ENCODE results near the gene TMEM217. TPM values are rescaled to one million over a fixed set of nuclear protein-coding genes. Genes with fewer than 3 reads are reported as not detected.
"Not testable (repeated sequence)": the region's sequence is repeated elsewhere in the genome, so short reads cannot be mapped to it uniquely, and the experiment has no call there.

The TMEM217 gene
- polyA plus RNA-seq, result 1.5 TPM
- long read RNA-seq, donor 1, result 0 reads
- long read RNA-seq, donor 2, result 0 reads
- long read RNA-seq, donor 3, partial matches to known transcripts, result 0 of 6 reads
- long read RNA-seq, donor 3, other reads (novel, unspliced or antisense), result 5 of 6 reads
- long read RNA-seq, donor 4, result 0 reads
- long read RNA-seq, donor 5, result 0 reads
- long read RNA-seq, donor 6, result 0 reads
- long read RNA-seq, donor 7, result 0 reads
- long read RNA-seq, donor 8, result 0 reads
- long read RNA-seq, donor 9, result 0 reads
- long read RNA-seq, donor 10, result 0 reads
- long read RNA-seq, donor 11, result 0 reads

GRCh38 chr6:37257634-37258404 is at the start of gene TMEM217, which contains the start of gene TBC1D22B:
TMEM217 (minus strand) TSS chr6:37258144; CDS start chr6:37219030, 39,114 bp downstream.
TBC1D22B (plus strand) TSS chr6:37257772; CDS start chr6:37257918, 146 bp downstream.
- WGBS (ENCODE audit: insufficient coverage, low lambda C conversion rate), result no CpG with 5 or more reads among the region's 45 CpGs
- H3K4me1 ChIP-seq (ENCODE audit: control insufficient read depth, insufficient read depth, low read length), result peaks cover 5% of the 10 kb centered on the region
- no peaks in the 10 kb centered on the region for H3K9me3 ChIP-seq (ENCODE audit: control insufficient read depth, low read depth, low read length)
- peak within 1 kb of the TSS; percentile 59 for H3K27ac ChIP-seq (ENCODE audit: low read length)
- peak; percentile 96 to 98 for DNase-seq
- no peaks in the 10 kb centered on the region for H3K27me3 ChIP-seq (ENCODE audit: control insufficient read depth, insufficient read depth, low read length)
- no peaks in the 10 kb centered on the region for H3K36me3 ChIP-seq (ENCODE audit: control insufficient read depth, insufficient read depth, low read length)
- H3K4me3 ChIP-seq (ENCODE audit: low read length), result peak within 1 kb of the TSS; percentile 81

- peaks cover 18% of the 10 kb centered on the region for H3K36me3 ChIP-seq (ENCODE audit: control insufficient read depth, insufficient read depth, low read length)
- H3K27ac ChIP-seq (ENCODE audit: low read length); H3K4me1 ChIP-seq (ENCODE audit: control insufficient read depth, insufficient read depth, low read length); H3K4me3 ChIP-seq (ENCODE audit: low read length); H3K9me3 ChIP-seq (ENCODE audit: control insufficient read depth, low read depth, low read length); H3K27me3 ChIP-seq (ENCODE audit: control insufficient read depth, insufficient read depth, low read length); DNase-seq: not testable (repeated sequence)
- no CpG with 5 or more reads among the region's 10 CpGs for WGBS (ENCODE audit: insufficient coverage, low lambda C conversion rate)
Observed at GRCh38 chr6:37307484-37307883, 49.5 kb upstream of the TMEM217 start.

- H3K27me3 ChIP-seq (ENCODE audit: control insufficient read depth, insufficient read depth, low read length), result no peaks in the 10 kb centered on the region
- no peak for DNase-seq
- no peak overlapping the region for H3K4me3 ChIP-seq (ENCODE audit: low read length)
- H3K27ac ChIP-seq (ENCODE audit: low read length), result no peak overlapping the region
- no peaks in the 10 kb centered on the region for H3K9me3 ChIP-seq (ENCODE audit: control insufficient read depth, low read depth, low read length)
- no peaks in the 10 kb centered on the region for H3K4me1 ChIP-seq (ENCODE audit: control insufficient read depth, insufficient read depth, low read length)
- peaks cover 20% of the 10 kb centered on the region for H3K36me3 ChIP-seq (ENCODE audit: control insufficient read depth, insufficient read depth, low read length)
- WGBS (ENCODE audit: insufficient coverage, low lambda C conversion rate), result 90% methylated on average over 2 of the region's 4 CpGs
Observed at GRCh38 chr6:37306624-37307222, 48.8 kb upstream of the TMEM217 start.

- DNase-seq, result no peak
- Histone ChIP-seq H3K27me3 (ENCODE audit: control insufficient read depth, insufficient read depth, low read length) (no peaks in the 10 kb centered on the region), H3K27ac (ENCODE audit: low read length) (no peak overlapping the region), H3K9me3 (ENCODE audit: control insufficient read depth, low read depth, low read length) (no peaks in the 10 kb centered on the region), H3K36me3 (ENCODE audit: control insufficient read depth, insufficient read depth, low read length) (peaks cover 22% of the 10 kb centered on the region), H3K4me3 (ENCODE audit: low read length) (no peak overlapping the region), H3K4me1 (ENCODE audit: control insufficient read depth, insufficient read depth, low read length) (no peaks in the 10 kb centered on the region)
- no CpG with 5 or more reads among the region's 4 CpGs for WGBS (ENCODE audit: insufficient coverage, low lambda C conversion rate)
Observed at GRCh38 chr6:37305841-37306425, 48.0 kb upstream of the TMEM217 start.

GRCh38 chr6:37304766-37305165 is 46.8 kb upstream of the TMEM217 start:
- 100% methylated on average over 2 of the region's 7 CpGs for WGBS (ENCODE audit: insufficient coverage, low lambda C conversion rate)
- Histone ChIP-seq H3K9me3 (ENCODE audit: control insufficient read depth, low read depth, low read length) (no peaks in the 10 kb centered on the region), H3K36me3 (ENCODE audit: control insufficient read depth, insufficient read depth, low read length) (peaks cover 22% of the 10 kb centered on the region), H3K4me1 (ENCODE audit: control insufficient read depth, insufficient read depth, low read length) (no peaks in the 10 kb centered on the region), H3K27ac (ENCODE audit: low read length) (no peak overlapping the region), H3K4me3 (ENCODE audit: low read length) (no peak overlapping the region), H3K27me3 (ENCODE audit: control insufficient read depth, insufficient read depth, low read length) (no peaks in the 10 kb centered on the region)
- no peak for DNase-seq

- H3K36me3 ChIP-seq (ENCODE audit: control insufficient read depth, insufficient read depth, low read length), result peaks cover 22% of the 10 kb centered on the region
- no peaks in the 10 kb centered on the region for H3K27me3 ChIP-seq (ENCODE audit: control insufficient read depth, insufficient read depth, low read length)
- H3K9me3 ChIP-seq (ENCODE audit: control insufficient read depth, low read depth, low read length), result no peaks in the 10 kb centered on the region
- H3K27ac ChIP-seq (ENCODE audit: low read length), result no peak overlapping the region
- H3K4me1 ChIP-seq (ENCODE audit: control insufficient read depth, insufficient read depth, low read length), result no peaks in the 10 kb centered on the region
- WGBS (ENCODE audit: insufficient coverage, low lambda C conversion rate), result 100% methylated on average over 1 of the region's 3 CpGs
- DNase-seq, result no peak
- no peak overlapping the region for H3K4me3 ChIP-seq (ENCODE audit: low read length)
Observed at GRCh38 chr6:37303891-37304503, 46.1 kb upstream of the TMEM217 start.

GRCh38 chr6:37303091-37303660 is 45.2 kb upstream of the TMEM217 start:
- Histone ChIP-seq H3K4me3 (ENCODE audit: low read length) (no peak overlapping the region), H3K9me3 (ENCODE audit: control insufficient read depth, low read depth, low read length) (no peaks in the 10 kb centered on the region), H3K27ac (ENCODE audit: low read length) (no peak overlapping the region), H3K27me3 (ENCODE audit: control insufficient read depth, insufficient read depth, low read length) (no peaks in the 10 kb centered on the region), H3K4me1 (ENCODE audit: control insufficient read depth, insufficient read depth, low read length) (no peaks in the 10 kb centered on the region), H3K36me3 (ENCODE audit: control insufficient read depth, insufficient read depth, low read length) (peaks cover 22% of the 10 kb centered on the region)
- 69% methylated on average over 4 of the region's 6 CpGs for whole genome bisulfite sequencing (ENCODE audit: insufficient coverage, low lambda C conversion rate)
- no peak for DNase-seq

GRCh38 chr6:37302086-37302686 is 44.2 kb upstream of the TMEM217 start:
- Histone ChIP-seq H3K4me3 (ENCODE audit: low read length) (no peak overlapping the region), H3K4me1 (ENCODE audit: control insufficient read depth, insufficient read depth, low read length) (no peaks in the 10 kb centered on the region), H3K27me3 (ENCODE audit: control insufficient read depth, insufficient read depth, low read length) (no peaks in the 10 kb centered on the region), H3K9me3 (ENCODE audit: control insufficient read depth, low read depth, low read length) (no peaks in the 10 kb centered on the region), H3K27ac (ENCODE audit: low read length) (no peak overlapping the region), H3K36me3 (ENCODE audit: control insufficient read depth, insufficient read depth, low read length) (peaks cover 20% of the 10 kb centered on the region)
- no peak for DNase-seq
- WGBS (ENCODE audit: insufficient coverage, low lambda C conversion rate), result no CpG with 5 or more reads among the region's 1 CpG

- no peak overlapping the region for H3K27ac ChIP-seq (ENCODE audit: low read length)
- 93% methylated on average over 3 of the region's 4 CpGs for WGBS (ENCODE audit: insufficient coverage, low lambda C conversion rate)
- no peak for DNase-seq
- peaks cover 26% of the 10 kb centered on the region for H3K36me3 ChIP-seq (ENCODE audit: control insufficient read depth, insufficient read depth, low read length)
- no peaks in the 10 kb centered on the region for H3K27me3 ChIP-seq (ENCODE audit: control insufficient read depth, insufficient read depth, low read length)
- no peaks in the 10 kb centered on the region for H3K4me1 ChIP-seq (ENCODE audit: control insufficient read depth, insufficient read depth, low read length)
- H3K4me3 ChIP-seq (ENCODE audit: low read length), result no peak overlapping the region
- H3K9me3 ChIP-seq (ENCODE audit: control insufficient read depth, low read depth, low read length), result no peaks in the 10 kb centered on the region
Observed at GRCh38 chr6:37299990-37300389, 42.0 kb upstream of the TMEM217 start.
